H1 (cell line): ENCODE results near the gene SORBS1. TPM values are rescaled to one million over a fixed set of nuclear protein-coding genes. Genes with fewer than 3 reads are reported as not detected.

ENCODE experiments used
- CTCF ChIA-PET: fragments of 300-600 bp; sonication (Branson Sonifier 250); formaldehyde crosslinking; loops from one replicate; lab custom pipeline; 2021; ENCODE audit not compliant: partially characterized antibody; lab: Charles Lee
- POLR2A ChIA-PET: fragments of 300-600 bp; sonication (Branson Sonifier 250); formaldehyde crosslinking; loops from one replicate; lab custom pipeline; 2021; ENCODE audit warnings: inconsistent platforms; ENCODE audit not compliant: partially characterized antibody; lab: Charles Lee
- DNase-seq, 2 experiments: peaks; one replicate each; pipeline versions ENCODE4 v3.0.0 to v3.0.0-alpha.2; 2010 to 2022; ENCODE audit warnings: low spot score in 2 of 2, low read depth in 1 of 2, mixed read lengths in 1 of 2
- FAIRE-seq: peaks from 2 replicates; lab custom pipeline; 2011; peaks lifted over from hg19 to GRCh38; lab: Jason Lieb, UNC
- H2AFZ ChIP-seq: 2 replicates; pipeline ENCODE4 v1.8.1; 2012; ENCODE audit warnings: low read length, inconsistent platforms
- H2AK5ac ChIP-seq: 2 replicates; pipeline ENCODE4 v1.6.1; 2013; ENCODE audit warnings: low read depth, low read length
- H2BK120ac ChIP-seq: replicated peaks from 2 replicates; pipeline ENCODE3; 2013; ENCODE audit warnings: low read depth, low read length, inconsistent platforms
- H2BK12ac ChIP-seq: 2 replicates; pipeline ENCODE4 v1.6.1; 2013; ENCODE audit warnings: low read depth, low read length
- H2BK15ac ChIP-seq: 2 replicates; pipeline ENCODE4 v1.6.1; 2013; ENCODE audit warnings: low read length
- H2BK20ac ChIP-seq: 2 replicates; pipeline ENCODE4 v1.6.1; 2013; ENCODE audit warnings: low read length
- H2BK5ac ChIP-seq: 2 replicates; pipeline ENCODE4 v1.6.1; 2013; ENCODE audit warnings: low read depth, low read length
- H3K14ac ChIP-seq: 2 replicates; pipeline ENCODE4 v1.6.1; 2013; ENCODE audit warnings: inconsistent platforms; ENCODE audit not compliant: insufficient read length
- H3K18ac ChIP-seq: 2 replicates; pipeline ENCODE4 v1.6.1; 2013; ENCODE audit warnings: low read length; ENCODE audit errors: extremely low read depth
- H3K23ac ChIP-seq: 2 replicates; pipeline ENCODE4 v1.6.1; 2013; ENCODE audit warnings: inconsistent platforms; ENCODE audit not compliant: insufficient read length
- H3K23me2 ChIP-seq: 2 replicates; pipeline ENCODE4 v1.6.1; 2013; ENCODE audit warnings: low read depth, low read length
- H3K27ac ChIP-seq: 2 replicates; pipeline ENCODE4 v1.6.1; 2011; ENCODE audit warnings: low read depth, low read length, inconsistent platforms
- H3K27me3 ChIP-seq, 4 experiments: replicated peaks in 1 of 4; 1 replicate in 1 of 4; 2 replicates in 3 of 4; pipeline versions ENCODE4 v1.6.1 to v1.8.1; 2011 to 2013; ENCODE audit warnings: low read length in 3 of 4, mild to moderate bottlenecking in 3 of 4, inconsistent platforms in 2 of 4, mixed read lengths in 2 of 4, moderate library complexity in 1 of 4; ENCODE audit not compliant: control insufficient read depth in 3 of 4, insufficient read depth in 3 of 4; ENCODE audit errors: extremely low read depth in 1 of 4
- H3K36me3 ChIP-seq, 4 experiments: 2 replicates each; pipeline versions ENCODE4 v1.6.1 to v1.8.1; 2011 to 2013; ENCODE audit warnings: mild to moderate bottlenecking in 4 of 4, low read length in 3 of 4, moderate library complexity in 2 of 4, control low read depth in 1 of 4, inconsistent platforms in 1 of 4; ENCODE audit not compliant: insufficient read depth in 4 of 4, control insufficient read depth in 2 of 4
- H3K4ac ChIP-seq: replicated peaks from 2 replicates; pipeline ENCODE3; 2013; ENCODE audit warnings: low read length, low read depth, mixed read lengths, inconsistent platforms; ENCODE audit not compliant: insufficient read length
- H3K4me1 ChIP-seq, 4 experiments: replicated peaks in 1 of 4; 1 replicate in 1 of 4; 2 replicates in 3 of 4; pipeline versions ENCODE4 v1.6.1 to v1.8.1; 2011 to 2013; ENCODE audit warnings: low read length in 3 of 4, inconsistent platforms in 2 of 4, mixed read lengths in 1 of 4; ENCODE audit not compliant: insufficient read depth in 4 of 4, control insufficient read depth in 3 of 4
- H3K4me2 ChIP-seq, 2 experiments: 2 replicates each; pipeline versions ENCODE4 v1.6.1 to v1.8.1; 2011 to 2013; ENCODE audit warnings: low read depth in 2 of 2, low read length in 2 of 2, control low read depth in 1 of 2, inconsistent platforms in 1 of 2, mild to moderate bottlenecking in 1 of 2; ENCODE audit not compliant: insufficient read depth in 1 of 2
- H3K4me3 ChIP-seq, 4 experiments: fragments of 200-600, 300-600 bp in 1 of 4; sonication (generic), shearing (Covaris generic), sonication (Bioruptor Twin) in 1 of 4; 2 replicates each; pipeline versions ENCODE4 v1.5.1 to v1.8.1; 2011 to 2016; ENCODE audit warnings: low read length in 4 of 4, low read depth in 3 of 4, control low read depth in 2 of 4, inconsistent platforms in 2 of 4, mild to moderate bottlenecking in 2 of 4, mixed read lengths in 1 of 4, moderate library complexity in 1 of 4; ENCODE audit not compliant: insufficient read depth in 2 of 4; ENCODE audit errors: extremely low read depth in 1 of 4
- H3K56ac ChIP-seq: replicated peaks from 2 replicates; pipeline ENCODE3; 2013; ENCODE audit warnings: low read depth, mild to moderate bottlenecking, mixed read lengths, low read length, inconsistent platforms; ENCODE audit not compliant: insufficient read length
- H3K79me1 ChIP-seq: 2 replicates; pipeline ENCODE4 v1.6.1; 2013; ENCODE audit warnings: low read depth, low read length, control low read depth
- H3K79me2 ChIP-seq, 2 experiments: 2 replicates each; pipeline versions ENCODE4 v1.6.1 to v1.8.1; 2012 to 2013; ENCODE audit warnings: low read length in 2 of 2, mild to moderate bottlenecking in 2 of 2, inconsistent platforms in 1 of 2; ENCODE audit not compliant: insufficient read depth in 2 of 2, control insufficient read depth in 1 of 2
- H3K9ac ChIP-seq, 4 experiments: replicated peaks in 1 of 4; 1 replicate in 1 of 4; 2 replicates in 3 of 4; pipeline versions ENCODE4 v1.6.1 to v1.8.1; 2011 to 2013; ENCODE audit warnings: low read depth in 3 of 4, low read length in 3 of 4, control low read depth in 2 of 4, mild to moderate bottlenecking in 2 of 4, moderate library complexity in 2 of 4, inconsistent platforms in 1 of 4; ENCODE audit errors: extremely low read depth in 1 of 4
- H3K9me3 ChIP-seq, 2 experiments: 2 replicates each; pipeline versions ENCODE4 v1.6.1 to v1.8.1; 2012 to 2013; ENCODE audit warnings: mild to moderate bottlenecking in 2 of 2, moderate library complexity in 2 of 2, control low read depth in 1 of 2, inconsistent platforms in 1 of 2, low read depth in 1 of 2, low read length in 1 of 2, mixed read lengths in 1 of 2; ENCODE audit not compliant: insufficient read depth in 2 of 2
- H4K20me1 ChIP-seq, 2 experiments: replicated peaks in 1 of 2; 2 replicates each; pipeline versions ENCODE3 to v1.8.1; 2011 to 2013; ENCODE audit warnings: inconsistent platforms in 2 of 2, low read length in 2 of 2, mild to moderate bottlenecking in 1 of 2; ENCODE audit not compliant: insufficient read depth in 2 of 2, control insufficient read depth in 1 of 2
- H4K5ac ChIP-seq: 2 replicates; pipeline ENCODE4 v1.6.1; 2013; ENCODE audit warnings: low read length, low read depth, mixed read lengths, inconsistent platforms; ENCODE audit not compliant: insufficient read length
- H4K8ac ChIP-seq: 2 replicates; pipeline ENCODE4 v1.8.0; 2013; ENCODE audit warnings: mild to moderate bottlenecking, moderate library complexity, low read length, inconsistent platforms; ENCODE audit not compliant: insufficient read depth; ENCODE audit errors: extremely low read depth
- H4K91ac ChIP-seq: replicated peaks from 2 replicates; pipeline ENCODE3; 2013; ENCODE audit warnings: low read length, mixed read lengths, inconsistent platforms; ENCODE audit not compliant: insufficient read length
- BACH1 ChIP-seq: IDR thresholded peaks from 2 replicates; pipeline ENCODE4 v1.6.1; 2012; ENCODE audit warnings: low read length, improper control_type of control experiment
- HDAC6 ChIP-seq: IDR thresholded peaks from one replicate; pipeline ENCODE4 v1.7.1; 2012; ENCODE audit warnings: low read depth, mild to moderate bottlenecking, inconsistent platforms, low read length, moderate library complexity
- MAFK ChIP-seq: IDR thresholded peaks from 2 replicates; pipeline ENCODE4 v1.6.1; 2012; ENCODE audit warnings: low read depth, mild to moderate bottlenecking, improper control_type of control experiment, low read length
- PHF8 ChIP-seq: fragments of 200-600 bp; sonication (generic); conservative IDR thresholded peaks from 2 replicates; pipeline ENCODE4 v1.7.1; 2012; ENCODE audit warnings: low read depth, mild to moderate bottlenecking, inconsistent platforms, low read length, moderate library complexity
- WGBS, 2 experiments: shearing (Covaris generic) in 1 of 2; methylation state at CpG; one replicate each; pipeline versions ENCODE4 v1.1.6 to v1.1.7; 2013 to 2015; ENCODE audit warnings: low lambda C conversion rate in 2 of 2, mixed read lengths in 2 of 2, inconsistent platforms in 1 of 2, low coverage in 1 of 2, missing lambda C conversion rate in 1 of 2; ENCODE audit not compliant: insufficient replicate concordance in 2 of 2, insufficient coverage in 1 of 2, insufficient read length in 1 of 2; ENCODE audit errors: extremely low coverage in 1 of 2, missing lambda C conversion rate in 1 of 2; 5-methylcytosine and 5-hydroxymethylcytosine counted together
- polyA plus RNA-seq, 7 experiments: library from polyadenylated mRNA; depleted of rRNA in 3 of 7; stranded (reverse) in 5 of 7; unstranded in 2 of 7; fragments of >200 nt in 5 of 7; fragments of 200-250 nt in 2 of 7; gene quantifications; 1 replicate in 5 of 7; 2 replicates in 1 of 7; 4 replicates in 1 of 7; pipeline versions ENCODE4 v1.2.1 to v1.2.3, GENCODE V29; 2011 to 2013; ENCODE audit warnings: missing spikeins in 2 of 7, mixed read lengths in 2 of 7
- total RNA-seq: library from RNA; stranded (reverse); fragmentation: NEBNext Ultra II Directional; extraction: Animal tissue kit (Norgen Biotek cat#: 25700); gene quantifications from 2 replicates; pipeline ENCODE4 v1.2.1, GENCODE V29; 2021

SORBS1 gene
- total and polyA plus RNA-seq, 2 of the 8 experiments (the other 6 are each of a cell fraction or from before 2014, with no cell fraction given) = 16.0 to 35.0 TPM

DNA sequence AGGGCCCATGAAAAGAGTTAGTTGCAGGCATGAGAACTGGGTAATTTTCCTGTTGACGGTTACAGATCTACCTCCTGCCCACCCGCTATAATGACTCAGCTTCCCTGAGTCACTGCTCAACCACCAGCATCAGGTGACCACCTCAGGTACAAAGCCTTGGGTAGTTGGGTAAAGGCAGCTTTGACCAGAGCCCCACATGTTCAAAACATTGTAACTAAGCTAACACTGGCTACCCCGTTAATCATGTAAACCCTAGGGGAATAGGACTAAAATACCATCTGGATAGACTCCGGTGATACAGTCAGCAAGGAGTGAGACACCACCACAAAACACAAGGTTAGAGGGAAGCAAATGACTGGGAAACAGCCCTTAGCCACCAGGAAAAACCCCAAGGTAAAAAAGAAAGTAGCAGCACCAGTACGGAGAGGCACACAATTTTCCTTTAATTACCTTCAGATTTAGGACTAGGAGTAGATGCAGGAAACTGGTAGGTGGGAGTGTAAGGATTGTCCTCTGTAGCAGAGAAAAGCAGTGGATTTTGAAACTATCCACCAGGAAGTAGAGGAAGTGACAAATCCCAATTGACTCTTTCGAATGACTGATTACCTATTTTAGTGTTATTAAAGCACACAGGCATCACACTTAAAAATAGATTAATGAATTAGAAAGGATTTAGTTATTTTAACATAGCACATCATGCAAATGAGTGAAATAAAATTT lies 166.8 kb downstream of the SORBS1 start:
- H3K18ac ChIP-seq = no peak overlapping the region
- no peak overlapping the region for H3K27ac ChIP-seq
- H2BK20ac ChIP-seq = no peak overlapping the region
- ChIA-PET POLR2A (interaction anchor here (0.6 kb wide), 1 partner anchor 14 kb away, joined by 4 read pairs; no protein-coding TSS in a partner anchor), CTCF (interaction anchor here (1.0 to 16.3 kb wide), 5 partner anchors 10 to 206 kb away, joined by 3 to 162 read pairs (median 3); no protein-coding TSS in a partner anchor)
- no peak overlapping the region for H2AFZ ChIP-seq
- H2BK120ac ChIP-seq = no peak overlapping the region
- H2BK15ac ChIP-seq = no peak overlapping the region
- no peaks in the 10 kb centered on the region for H3K27me3 ChIP-seq
- no peak overlapping the region for H2BK5ac ChIP-seq
- H3K4ac ChIP-seq = no peak overlapping the region
- no peaks in the 10 kb centered on the region for H3K9me3 ChIP-seq
- H3K4me3 ChIP-seq = no peak overlapping the region
- H3K79me2 ChIP-seq = no peaks in the 10 kb centered on the region
- H3K79me1 ChIP-seq = no peaks in the 10 kb centered on the region
- no peaks in the 10 kb centered on the region for H4K20me1 ChIP-seq
- no peak overlapping the region for H3K23ac ChIP-seq
- no peak overlapping the region for H4K91ac ChIP-seq
- DNase-seq (no peak), FAIRE-seq (no peak)
- H2BK12ac ChIP-seq = no peak overlapping the region
- H4K8ac ChIP-seq = no peak overlapping the region
- H3K23me2 ChIP-seq = no peaks in the 10 kb centered on the region
- H2AK5ac ChIP-seq = no peak overlapping the region
- H3K36me3 ChIP-seq = peaks cover 3 to 27% (median 8%) of the 10 kb centered on the region in 4 experiments; a peak in 7 of 8 replicates
- TF ChIP-seq PHF8 = no peak
- TF ChIP-seq BACH1 = peak; percentile 71
- no peak for TF ChIP-seq MAFK
- TF ChIP-seq HDAC6 = no peak
- H3K56ac ChIP-seq = no peak overlapping the region
- H3K4me1 ChIP-seq = peaks cover 0 to 3% (median 0%) of the 10 kb centered on the region in 4 experiments; a peak in 3 of 7 replicates
- H3K4me2 ChIP-seq = no peak overlapping the region
- no peak overlapping the region for H4K5ac ChIP-seq
- H3K14ac ChIP-seq = no peak overlapping the region
- no peak overlapping the region for H3K9ac ChIP-seq
- WGBS, 2 experiments = 88% methylated on average over 6 of the region's 6 CpGs; no CpG with 5 or more reads in 1 of the 2 experiments
